Measurements from ENCODE around the gene ODF2.
"Not testable (repeated sequence)": the region's sequence is repeated elsewhere in the genome, so short reads cannot be mapped to it uniquely, and the experiment has no call there.

ODF2 gene

DNA sequence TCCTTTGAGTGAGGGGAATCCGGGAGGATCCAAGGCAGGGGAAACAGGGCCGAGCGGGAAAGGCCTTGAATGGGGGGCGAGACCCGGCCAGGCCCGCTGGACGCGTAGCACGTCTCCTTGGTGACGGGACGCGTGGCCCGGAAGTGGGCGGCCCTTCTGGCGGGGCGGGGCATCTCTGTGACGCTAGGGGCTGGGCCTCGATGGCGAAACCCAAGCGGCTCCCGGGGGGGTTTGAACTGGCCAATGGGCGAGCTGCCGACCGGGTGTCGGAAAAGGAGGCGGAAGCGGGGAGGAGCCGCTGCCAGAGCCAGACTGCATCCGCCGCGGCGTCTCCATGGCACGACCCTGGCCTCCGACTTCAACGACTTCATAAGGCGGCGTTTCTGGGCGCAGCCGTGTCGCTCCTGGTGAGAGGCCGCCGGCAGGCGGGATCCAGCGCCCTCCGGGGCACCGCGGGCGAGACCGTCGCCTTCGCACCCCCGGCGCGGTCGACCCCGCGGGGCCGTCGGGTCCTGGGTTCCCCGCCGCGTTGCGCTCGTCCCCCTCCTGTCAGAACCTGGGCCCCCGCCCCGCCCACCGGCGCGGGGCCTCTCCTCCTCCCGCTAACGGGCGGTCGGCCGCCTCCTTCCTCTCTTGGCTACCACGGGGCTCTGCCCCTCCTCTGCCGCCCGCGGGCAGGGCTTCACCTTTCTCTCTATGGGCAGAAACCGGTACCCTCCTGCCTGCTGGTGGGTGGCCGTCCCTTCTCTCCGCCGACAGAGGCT lies at the start of gene ODF2:
ODF2 (plus strand) TSS at position 158 of the 764 bp plus-strand sequence; CDS start at position 244, 86 bp downstream.
- peak; percentile 98 for DNase-seq

- DNase-seq = no peak
Observed at GRCh38 chr9:128406848-128407391, 48.9 kb upstream of the ODF2 start.

DNA sequence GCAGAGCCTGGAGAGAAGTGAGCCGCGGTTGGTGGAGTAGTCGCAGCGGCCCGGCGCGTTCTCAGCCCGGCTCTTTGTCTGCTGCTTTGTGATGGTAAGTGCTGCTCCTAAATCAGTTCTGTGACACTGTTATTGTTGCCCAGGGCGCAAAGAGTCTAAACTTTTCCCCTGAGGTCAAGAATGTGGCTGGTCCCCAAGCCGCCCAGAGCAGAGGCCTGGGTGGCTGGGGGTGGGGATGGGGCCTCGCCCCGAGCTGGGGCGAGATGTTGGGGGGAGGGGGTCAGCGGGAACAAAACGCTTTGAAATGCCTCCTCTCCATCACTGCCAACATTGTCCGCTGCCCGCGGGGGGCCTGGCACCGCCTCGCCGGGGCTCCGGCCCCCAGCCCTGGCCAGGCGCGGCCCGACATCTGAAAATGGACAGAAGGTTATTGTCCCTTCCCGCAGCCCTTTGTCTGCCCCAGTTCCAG lies 46.8 kb upstream of the ODF2 start:
- DNase-seq = no peak

GRCh38 chr9:128409450-128409849 lies 46.4 kb upstream of the ODF2 start:
- DNase-seq = no peak

DNA sequence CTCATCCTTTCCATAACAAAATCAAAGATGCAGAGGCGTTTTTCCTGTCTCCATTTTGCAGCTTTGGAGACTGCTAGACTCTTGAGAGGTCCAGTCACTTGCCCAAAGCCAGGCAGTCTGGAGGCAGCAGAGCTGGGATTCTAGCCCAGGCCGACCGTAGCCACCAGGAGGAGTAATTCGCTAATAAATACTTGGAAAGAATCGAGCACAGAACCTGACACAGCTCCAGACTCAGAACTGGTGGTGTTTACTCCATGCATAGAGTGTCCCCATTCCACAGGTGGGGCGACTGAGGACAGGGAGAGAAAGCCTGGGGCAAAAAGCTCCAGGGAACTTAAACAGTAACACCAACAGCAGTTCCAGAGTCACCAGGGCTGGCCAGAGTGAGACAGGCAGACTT lies 45.8 kb upstream of the ODF2 start:
- no peak for DNase-seq

GRCh38 chr9:128411364-128412119 lies 44.3 kb upstream of the ODF2 start:
- no peak for DNase-seq

DNA sequence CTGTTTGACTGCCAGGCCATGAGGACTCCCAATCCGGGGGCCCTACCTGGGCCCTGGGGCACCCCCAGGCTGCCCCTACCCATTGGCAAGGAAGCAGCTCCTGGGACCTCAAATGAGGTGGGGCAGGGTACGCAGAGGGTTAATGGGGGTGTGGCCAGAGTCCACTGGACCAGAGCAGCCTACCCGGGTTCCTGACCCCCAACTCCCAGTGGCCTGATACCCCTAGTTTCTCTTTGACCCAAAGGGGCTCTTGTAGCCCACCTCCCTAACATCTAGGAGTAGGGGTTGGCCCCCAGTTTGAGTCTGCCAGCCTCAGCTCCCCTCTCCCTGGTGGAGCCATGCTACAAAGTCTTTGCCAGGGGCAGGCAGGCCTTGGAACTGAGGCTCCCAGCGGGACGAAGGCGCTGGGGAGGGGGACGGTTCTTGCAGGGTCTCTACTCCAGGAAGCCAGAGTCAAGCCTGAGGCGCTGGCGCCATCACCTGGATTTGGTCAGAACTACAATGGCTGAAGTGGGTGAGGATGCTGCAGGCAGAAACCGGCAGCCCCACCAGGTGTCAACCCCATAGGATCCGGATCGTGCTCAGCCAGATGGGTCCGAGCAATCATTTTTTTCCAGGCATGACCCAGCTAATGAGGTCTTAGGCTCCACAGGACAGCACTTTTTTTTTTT lies 43.6 kb upstream of the ODF2 start:
- peak; percentile 53 for DNase-seq

- not testable (repeated sequence) for DNase-seq
Observed at GRCh38 chr9:128413728-128414127, 42.1 kb upstream of the ODF2 start.

DNA sequence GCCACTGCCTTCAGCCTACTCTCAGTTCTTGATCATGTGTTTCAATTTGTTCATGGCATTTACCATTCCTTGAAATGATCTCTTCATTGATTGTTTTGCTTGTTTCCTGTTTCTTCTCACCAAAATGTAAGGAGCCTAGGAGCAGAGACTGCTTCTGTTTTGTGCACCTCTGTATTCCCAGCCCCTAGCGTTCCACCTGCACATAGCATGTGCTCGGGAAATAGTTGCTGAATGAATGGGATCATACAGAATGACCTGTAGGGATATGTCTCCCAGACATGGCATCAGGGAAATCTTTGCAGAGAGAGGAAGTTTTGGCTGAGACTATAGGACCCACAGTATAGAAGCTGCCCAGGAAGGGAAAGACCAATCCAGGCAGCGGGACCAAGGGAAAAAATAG lies 41.3 kb upstream of the ODF2 start:
- DNase-seq = no peak

DNA sequence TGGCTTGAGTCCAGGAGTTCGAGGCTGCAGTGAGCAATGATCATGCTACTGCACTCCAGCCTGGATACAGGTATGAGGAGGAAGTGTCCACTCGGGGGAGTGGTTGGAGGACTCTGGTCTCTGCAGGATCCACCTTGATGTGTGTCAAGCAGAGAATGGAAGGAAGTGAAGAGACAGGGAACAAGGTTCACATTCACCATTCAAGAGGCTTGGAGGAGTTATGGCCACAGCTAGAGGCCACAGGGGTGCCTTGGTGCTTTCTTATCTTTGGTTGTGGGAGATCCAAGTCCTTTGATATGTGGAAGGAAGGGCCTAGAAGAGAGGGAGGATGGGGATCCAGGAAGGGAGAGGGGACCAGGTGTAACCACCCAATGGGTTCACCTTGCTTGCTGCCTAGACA lies 40.5 kb upstream of the ODF2 start:
- DNase-seq = no peak

- no peak for DNase-seq
Observed at GRCh38 chr9:128416014-128416413, 39.8 kb upstream of the ODF2 start.

DNA sequence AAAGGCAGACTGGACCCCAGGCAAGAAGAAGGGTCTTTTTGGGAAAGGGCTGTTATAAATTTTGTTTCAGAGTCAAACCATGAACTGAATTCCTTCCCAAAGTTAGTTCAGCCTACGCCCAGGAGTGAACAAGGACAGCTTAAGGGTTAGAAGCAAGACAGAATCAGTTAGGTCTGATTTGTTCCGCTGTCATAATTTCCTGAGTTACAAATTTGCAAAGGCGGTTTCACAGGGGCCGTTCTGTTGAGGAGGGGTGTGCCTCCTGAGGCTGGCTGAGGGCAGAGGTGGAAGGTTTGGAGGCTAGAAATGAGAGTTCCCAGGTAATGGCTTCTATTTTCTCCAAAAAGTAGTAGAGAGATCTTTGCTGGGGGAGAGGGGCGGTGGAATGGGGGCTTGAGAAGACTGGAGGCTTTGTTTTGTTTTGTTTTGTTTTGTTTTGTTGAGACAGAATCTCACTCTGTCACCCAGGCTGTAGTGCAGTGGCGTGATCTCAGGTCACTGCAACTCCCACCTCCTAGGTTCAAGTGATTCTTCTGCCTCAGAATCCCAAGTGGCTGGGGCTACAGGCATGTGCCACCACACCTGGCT lies 39.3 kb upstream of the ODF2 start:
- DNase-seq = no peak

DNA sequence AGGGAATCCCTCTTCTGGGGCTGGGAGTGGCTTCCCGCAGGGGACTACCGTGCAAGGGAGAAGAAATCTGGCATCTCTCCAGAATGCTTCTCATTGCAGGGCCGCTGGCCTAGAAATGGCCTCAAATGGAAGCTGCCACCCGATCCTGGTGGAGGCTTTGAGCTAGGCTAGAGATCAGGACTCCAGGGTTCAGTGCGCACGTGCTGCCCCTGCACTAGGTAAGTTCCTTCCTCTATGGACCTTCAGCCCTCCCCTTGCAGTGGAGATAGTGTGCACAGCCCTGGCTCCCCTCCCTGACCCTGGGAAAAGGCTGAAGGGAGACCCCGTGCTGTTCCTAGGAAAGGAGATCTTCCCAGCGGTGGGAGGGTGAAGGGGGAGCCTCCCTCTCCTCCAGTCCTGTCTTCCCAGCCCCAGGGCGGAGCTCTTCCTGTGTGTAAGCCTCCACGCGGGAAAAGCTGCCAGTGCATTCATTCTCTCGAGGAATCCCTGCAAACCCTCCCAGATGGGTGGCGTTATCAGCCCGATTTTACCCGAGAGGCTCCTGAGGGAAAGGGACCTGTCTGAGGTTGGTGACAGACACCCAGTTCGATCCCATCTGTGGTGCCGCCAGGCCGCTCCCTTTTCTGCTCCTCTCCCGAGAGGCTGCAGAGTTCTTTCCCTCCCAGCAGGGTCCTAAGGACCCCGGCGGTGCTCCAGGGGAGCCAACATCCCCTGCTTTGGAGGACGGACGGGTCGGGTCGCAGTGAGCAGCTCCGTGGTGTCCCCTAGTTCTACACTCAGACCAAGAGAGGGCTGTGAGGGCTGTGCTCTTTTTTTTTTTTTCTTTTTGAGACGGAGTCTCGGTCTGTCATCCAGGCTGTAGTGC lies 36.5 kb upstream of the ODF2 start:
- DNase-seq = no peak

- peak; percentile 70 for DNase-seq
Observed at GRCh38 chr9:128420060-128420650, 35.7 kb upstream of the ODF2 start.

GRCh38 chr9:128420651-128421481 lies 34.9 kb upstream of the ODF2 start, which contains the start of gene CERCAM:
TSS of gene CERCAM (plus strand) at chr9:128420857. CDS start at chr9:128420878, 21 bp downstream.
- DNase-seq = peak; percentile 44

GRCh38 chr9:128421482-128421996 lies 34.3 kb upstream of the ODF2 start:
- DNase-seq = no peak

DNA sequence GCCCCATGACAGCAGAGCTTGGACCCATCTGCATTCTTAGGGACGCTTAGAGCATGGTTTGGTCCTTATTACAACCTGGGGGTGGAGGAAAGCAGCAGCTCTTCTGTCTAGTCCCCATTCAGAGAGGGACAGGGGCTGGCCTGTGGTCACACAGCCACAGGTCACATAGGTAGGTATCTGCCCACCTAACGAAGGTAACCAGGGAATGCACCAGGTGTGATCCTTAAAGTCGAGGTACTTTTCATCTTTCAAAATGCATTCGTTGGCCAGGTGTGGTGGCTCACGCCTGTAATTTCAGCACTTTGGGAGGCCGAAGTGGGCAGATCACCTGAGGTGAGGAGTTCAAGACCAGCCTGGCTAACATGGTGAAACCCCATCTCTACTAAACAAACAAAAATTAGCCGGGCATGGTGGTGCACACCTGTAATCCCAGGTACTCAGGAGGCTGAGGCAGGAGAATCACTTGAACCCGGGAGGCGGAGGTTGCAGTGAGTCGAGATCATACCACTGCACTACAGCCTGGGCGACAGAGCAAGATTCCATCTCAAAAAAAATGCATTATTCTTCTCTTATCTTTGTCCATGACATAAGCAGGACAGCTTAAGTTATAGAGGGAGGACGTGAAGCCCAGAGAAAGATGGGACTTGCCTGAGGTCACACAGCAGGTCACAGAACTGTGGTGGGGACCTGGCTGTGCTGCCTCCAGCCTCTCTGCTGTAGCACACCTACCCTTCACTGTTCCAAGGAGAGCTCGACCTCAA lies 33.6 kb upstream of the ODF2 start:
- DNase-seq = not testable (repeated sequence)

DNA sequence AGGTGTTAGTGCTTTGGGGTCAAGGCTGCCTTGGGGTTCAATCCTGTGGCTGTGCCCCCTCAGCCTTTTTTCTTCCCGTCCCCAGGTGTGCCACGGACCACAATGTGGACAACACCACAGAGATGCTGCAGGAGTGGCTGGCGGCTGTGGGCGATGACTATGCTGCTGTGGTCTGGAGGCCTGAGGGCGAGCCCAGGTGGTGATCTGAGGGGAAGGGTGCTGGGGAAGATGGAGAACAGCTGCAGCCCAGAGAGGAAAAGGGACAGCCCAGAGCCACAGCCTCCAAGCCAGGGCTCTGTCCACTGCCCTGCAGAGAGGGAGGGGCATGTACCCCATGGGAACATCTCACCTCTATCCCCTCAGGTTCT lies 33.0 kb upstream of the ODF2 start:
- no peak for DNase-seq

GRCh38 chr9:128423356-128423755 lies 32.5 kb upstream of the ODF2 start:
- DNase-seq = not testable (repeated sequence)

All from CD4-positive, alpha-beta T cell treated with Interleukin-10 for 1 hour (primary cell).